ENCODE data around the gene CRELD2. TPM values are rescaled to one million over a fixed set of nuclear protein-coding genes. Genes with fewer than 3 reads are reported as not detected.

CRELD2 gene
- total and polyA plus RNA-seq, 2 experiments from 2014 or later = 35.7 to 47.7 TPM

- Mint-ChIP-seq H3K27ac (no peak overlapping the region), H3K36me3 (ENCODE audit: low read depth) (peaks cover 19% of the 10 kb centered on the region), H3K4me1 (peaks cover 8% of the 10 kb centered on the region), H3K4me3 (no peak overlapping the region), H3K9me3 (no peaks in the 10 kb centered on the region; the same call in 2 of the 3 replicates), H3K27me3 (ENCODE audit: insufficient read depth, low read depth, poor library complexity) (peaks cover 19% of the 10 kb centered on the region)
- Histone ChIP-seq H3K9me2 (ENCODE audit: insufficient read depth) (no peaks in the 10 kb centered on the region), H3K4me3 (no peak overlapping the region), H3F3A (replicated peaks; ENCODE audit: low read depth) (no peaks in the 10 kb centered on the region), H3K79me2 (replicated peaks; ENCODE audit: insufficient read depth) (peaks cover 14% of the 10 kb centered on the region), H2AFZ (no peak overlapping the region), H3K4me1 (ENCODE audit: insufficient read depth) (no peaks in the 10 kb centered on the region), H4K20me1 (replicated peaks; ENCODE audit: insufficient read depth) (0 out of 2 replicates have a peak, but pooled peaks cover 5% of the 10 kb centered on the region), H3K27me3 (ENCODE audit: insufficient read depth) (peaks cover 19% of the 10 kb centered on the region), H3K27ac (ENCODE audit: low read depth) (no peak overlapping the region), H3K36me3 (ENCODE audit: insufficient read depth) (no peaks in the 10 kb centered on the region), H3K4me2 (no peak overlapping the region)
- DNase-seq (ENCODE audit: low spot score) (no peak), ATAC-seq (no peak)
- TF ChIP-seq CTCF (conservative IDR thresholded peaks at IDR 0.05; ENCODE audit: low read depth in 2 of 2) (no peak), ZNF462 (CRISPR knock-in tag; IDR thresholded peaks at IDR 0.05) (no peak), EZH2phosphoT487 (IDR thresholded peaks at IDR 0.05; ENCODE audit: unreplicated experiment) (no peak), CREB1 (CRISPR knock-in tag; IDR thresholded peaks at IDR 0.05; ENCODE audit: low read depth) (no peak), NANOG (IDR thresholded peaks at IDR 0.05; ENCODE audit: borderline replicate concordance) (no peak), REST (IDR thresholded peaks at IDR 0.05; ENCODE audit: unreplicated experiment) (no peak), ZNF114 (CRISPR knock-in tag; IDR thresholded peaks at IDR 0.05) (no peak), JUNB (IDR thresholded peaks at IDR 0.05; ENCODE audit: unreplicated experiment) (no peak), ZNF331 (CRISPR knock-in tag; IDR thresholded peaks at IDR 0.05; ENCODE audit: low read depth) (no peak), STAT1 (IDR thresholded peaks at IDR 0.05; ENCODE audit: unreplicated experiment) (no peak), ETS1 (IDR thresholded peaks at IDR 0.05) (no peak), EZH2 (IDR thresholded peaks at IDR 0.05; ENCODE audit: low read depth, unreplicated experiment) (no peak), POLR2AphosphoS5 (IDR thresholded peaks at IDR 0.05; ENCODE audit: low read depth) (no peak)
Measured at GRCh38 chr22:49966041-49966773, 47.8 kb downstream of the CRELD2 start.

Measured in GM23338 (cell line).